GM12878 (cell line): Measurements from ENCODE around the gene ZFP62. TPM values are rescaled to one million over a fixed set of nuclear protein-coding genes. Genes with fewer than 3 reads are reported as not detected.

ENCODE experiments used
- ATAC-seq: fragments of 200-7000 bp; cut with Tn5 transposase; 3 replicates; pipeline ENCODE4 v1.9.1; 2020; ENCODE audit warnings: mild to moderate bottlenecking, moderate library complexity
- BruUV-seq: library from RNA; stranded (reverse); fragments of 400-500 nt; replicated peaks from 2 replicates; lab custom pipeline; 2021; lab: Mats Ljungman, UMichigan
- CTCF ChIA-PET: fragments of 300-600 bp; sonication (Branson Sonifier 250); formaldehyde crosslinking; extraction: SDS; loops from one replicate; lab custom pipeline; 2021; ENCODE audit warnings: inconsistent platforms; lab: Yijun Ruan, JAX
- POLR2A ChIA-PET: fragments of 350-600 bp; formaldehyde crosslinking; extraction: SDS; loops from one replicate; lab custom pipeline; 2021; ENCODE audit warnings: inconsistent platforms; lab: Charles Lee
- RAD21 ChIA-PET: fragments of 300-600 bp; sonication (Branson Sonifier 250); formaldehyde crosslinking; loops from one replicate; lab custom pipeline; 2023; ENCODE audit warnings: antibody characterized with exemption; ENCODE audit not compliant: unreplicated experiment; lab: Charles Lee
- SMC1A ChIA-PET: fragments of 300-600 bp; sonication (Branson Sonifier 250); formaldehyde crosslinking; loops from one replicate; lab custom pipeline; 2023; ENCODE audit not compliant: unreplicated experiment, uncharacterized antibody; lab: Charles Lee
- DNase-seq: peaks from one replicate; pipeline ENCODE4 v3.0.0-alpha.2; 2011; ENCODE audit warnings: low read depth, low spot score
- FAIRE-seq: peaks from 3 replicates; lab custom pipeline; 2011; peaks lifted over from hg19 to GRCh38; lab: Jason Lieb, UNC
- H2AFZ ChIP-seq: 2 replicates; pipeline ENCODE4 v1.6.0; 2011; ENCODE audit warnings: low read depth, low read length, control low read depth; ENCODE audit not compliant: control insufficient read depth
- H3K27ac ChIP-seq: 2 replicates; pipeline ENCODE4 v1.5.1; 2011; ENCODE audit warnings: control low read depth; ENCODE audit not compliant: control insufficient read depth, insufficient read depth
- H3K27me3 ChIP-seq, 2 experiments: replicated peaks in 1 of 2; 2 replicates each; pipeline versions ENCODE4 v1.6.0 to v1.6.1; 2011; ENCODE audit warnings: low read length in 1 of 2; ENCODE audit not compliant: control insufficient read depth in 2 of 2, insufficient read depth in 2 of 2
- H3K36me3 ChIP-seq, 2 experiments: 2 replicates each; pipeline ENCODE4 v1.5.1; 2011; ENCODE audit warnings: low read length in 1 of 2; ENCODE audit not compliant: control insufficient read depth in 2 of 2, insufficient read depth in 2 of 2
- H3K4me1 ChIP-seq: 2 replicates; pipeline ENCODE4 v1.6.1; 2011; ENCODE audit warnings: mild to moderate bottlenecking, low read length, moderate library complexity, mixed read lengths; ENCODE audit not compliant: control insufficient read depth, insufficient read depth
- H3K4me2 ChIP-seq: 2 replicates; pipeline ENCODE4 v1.6.0; 2011; ENCODE audit warnings: control low read depth; ENCODE audit not compliant: control insufficient read depth, insufficient read depth
- H3K4me3 ChIP-seq: fragments of 200-600 bp; sonication (generic); 2 replicates; pipeline ENCODE4 v1.5.1; 2016
- H3K79me2 ChIP-seq: 2 replicates; pipeline ENCODE4 v1.6.0; 2011; ENCODE audit warnings: low read length; ENCODE audit not compliant: control insufficient read depth, insufficient read depth
- H3K9ac ChIP-seq: 2 replicates; pipeline ENCODE4 v1.8.0; 2011; ENCODE audit warnings: low read length, control low read depth, mixed read lengths; ENCODE audit not compliant: control insufficient read depth, insufficient read depth
- H3K9me3 ChIP-seq: replicated peaks from 3 replicates; pipeline ENCODE4 v1.5.1; 2011; ENCODE audit warnings: mild to moderate bottlenecking, low read length; ENCODE audit not compliant: control insufficient read depth, insufficient read depth
- H4K20me1 ChIP-seq: 2 replicates; pipeline ENCODE4 v1.6.0; 2011; ENCODE audit not compliant: control insufficient read depth, insufficient read depth
- MTA3 ChIP-seq: IDR thresholded peaks from 2 replicates; pipeline ENCODE4 v1.6.1; 2012; ENCODE audit warnings: low read length, inconsistent platforms, borderline replicate concordance
- POLR2A ChIP-seq: IDR thresholded peaks from 2 replicates; pipeline ENCODE4 v1.6.1; 2011; ENCODE audit warnings: low read depth, mild to moderate bottlenecking, low read length
- SMAD1 ChIP-seq: fragments of 450-650 bp; IDR thresholded peaks from 2 replicates; pipeline ENCODE4 v1.6.1; 2018; ENCODE audit warnings: mild to moderate bottlenecking, low read depth; ENCODE audit not compliant: partially characterized antibody
- WGBS: methylation state at CpG from one replicate; pipeline ENCODE4 v1.1.6; 2016; ENCODE audit warnings: low lambda C conversion rate; ENCODE audit not compliant: insufficient replicate concordance, insufficient coverage; ENCODE audit errors: missing lambda C conversion rate; 5-methylcytosine and 5-hydroxymethylcytosine counted together
- in situ Hi-C: fragments of 300-500 bp; cut with MboI; formaldehyde crosslinking; loops from 9 replicates; pipeline ENCODE4 v1.14.3; 2018; ENCODE audit warnings: mixed read lengths
- intact Hi-C: fragments of 100-400 bp; cut with micrococcal nuclease; formaldehyde crosslinking; loops from one replicate; pipeline ENCODE4 v1.14.2; 2022; ENCODE audit not compliant: unreplicated experiment
- polyA plus RNA-seq, 11 experiments: library from polyadenylated mRNA; depleted of rRNA in 4 of 11; unstranded in 6 of 11; stranded (reverse) in 5 of 11; fragments of >200 nt; fragmentation: Nextera tagmentation in 4 of 11; fragmentation: Illumina TruSeq in 1 of 11; extraction: Ambion mirVana in 4 of 11; extraction: Trizol in 1 of 11; gene quantifications; 1 replicate in 1 of 11; 2 replicates in 10 of 11; pipeline versions ENCODE4 v1.2.1 to v1.2.3, GENCODE V29; 2011 to 2016; ENCODE audit warnings: inconsistent platforms in 2 of 11, missing spikeins in 2 of 11, low read depth in 1 of 11
- total RNA-seq, 4 experiments: library from RNA; depleted of rRNA in 3 of 4; stranded (reverse); fragments of >200 nt in 3 of 4; fragmentation: Illumina TruSeq in 1 of 4; extraction: Trizol in 1 of 4; gene quantifications; 2 replicates each; pipeline versions ENCODE4 v1.2.1 to v1.2.3, GENCODE V29; 2013 to 2021
- TF ChIP-seq, protein P1 (sequence below): fragments of 450-650 bp; IDR thresholded peaks from 2 replicates; pipeline ENCODE4 v1.6.1; 2016; ENCODE audit warnings: mild to moderate bottlenecking
- TF ChIP-seq, protein P2 (sequence below): fragments of 150-350 bp; IDR thresholded peaks from 2 replicates; pipeline ENCODE4 v1.6.1; 2016; ENCODE audit warnings: low read depth, low read length
- TF ChIP-seq, protein P3 (sequence below): fragments of 450-650 bp; IDR thresholded peaks from 2 replicates; pipeline ENCODE4 v1.6.1; 2014; ENCODE audit warnings: mild to moderate bottlenecking
- TF ChIP-seq, protein P4 (sequence below): IDR thresholded peaks from 2 replicates; pipeline ENCODE4 v1.6.1; 2012; ENCODE audit warnings: mild to moderate bottlenecking, low read depth, low read length

ZFP62 gene
- total and polyA plus RNA-seq, 10 of the 15 experiments (the other 5 are each of a cell fraction or from before 2014, with no cell fraction given): 9.2 to 39.7 (median 21.1) TPM

DNA sequence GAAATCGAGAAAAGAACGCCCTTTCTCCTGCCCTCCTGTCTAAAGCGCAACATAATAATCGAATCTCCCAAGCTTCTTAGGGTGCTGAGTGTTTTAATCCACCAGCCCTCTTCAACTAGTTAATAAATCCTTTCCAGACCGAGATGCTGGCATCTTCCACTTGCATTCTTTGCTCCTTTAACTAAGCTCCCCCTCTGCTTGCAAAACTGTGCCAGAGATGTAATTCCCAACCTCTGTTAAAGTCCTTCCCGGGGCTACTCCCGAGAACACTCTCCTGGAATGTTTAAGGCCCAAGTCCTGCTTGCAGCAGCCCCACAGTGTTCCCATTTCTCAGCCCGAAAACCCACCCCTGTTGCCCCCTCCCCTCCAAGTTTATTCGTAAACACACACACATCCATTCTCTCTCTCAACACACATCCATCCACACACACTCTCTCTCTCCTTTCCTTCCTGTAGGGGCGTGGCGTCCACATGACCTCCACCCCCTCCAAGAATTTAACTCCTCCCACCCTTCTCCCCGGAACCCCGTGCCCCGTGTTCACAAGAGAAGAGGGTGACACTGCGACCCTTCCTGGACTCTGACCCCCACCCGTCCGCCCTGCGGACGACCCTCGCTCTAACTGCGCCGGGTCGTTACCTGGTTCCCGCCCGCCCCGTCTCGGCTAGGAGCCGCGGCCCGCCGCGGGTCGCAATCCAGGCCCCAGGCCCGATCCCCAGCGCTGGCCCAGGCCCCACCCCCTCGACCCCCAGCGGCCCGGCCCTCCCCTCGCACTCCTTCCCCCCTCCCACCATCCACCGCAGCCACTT is 51.5 kb downstream of the ZFP62 start:
- Histone ChIP-seq H3K9me3 (no peaks in the 10 kb centered on the region), H3K27ac (peak overlapping the region; percentile 95), H3K79me2 (peaks cover 53% of the 10 kb centered on the region), H3K36me3 (no peaks in the 10 kb centered on the region; a peak in 1 of 4 replicates), H3K9ac (peak overlapping the region; percentile 90), H3K4me1 (peaks cover 27% of the 10 kb centered on the region), H3K27me3 (no peaks in the 10 kb centered on the region), H4K20me1 (no peaks in the 10 kb centered on the region), H2AFZ (peak overlapping the region; percentile 62), H3K4me2 (peak overlapping the region; percentile 79), H3K4me3 (peak overlapping the region; percentile 97)
- FAIRE-seq (no peak), ATAC-seq (peak; percentile 75), DNase-seq (no peak)
- ChIA-PET RAD21 (interaction anchor here (1.0 to 9.0 kb wide), 4 partner anchors 21 to 52 kb away, joined by 3 to 70 read pairs (median 8); partner anchors contain the start of gene ZFP62), SMC1A (interaction anchor here (0.6 to 2.2 kb wide), 6 partner anchors 9 to 375 kb away, joined by 3 to 10 read pairs (median 5); no protein-coding TSS in a partner anchor), POLR2A (interaction anchor here (0.5 to 4.8 kb wide), 8 partner anchors 9 to 380 kb away, joined by 3 to 38 read pairs (median 6); no protein-coding TSS in a partner anchor), CTCF (no interaction called here)
- in situ Hi-C loops: loop anchor here (25.0 kb wide), 1 partner anchor 997 kb away; the partner anchor contains the start of genes MGAT4B and SQSTM1
- WGBS: 6% methylated on average over 26 of the region's 40 CpGs
- intact Hi-C loops: loop anchor here (2.0 to 10.0 kb wide), 4 partner anchors 21 to 363 kb away; partner anchors contain the start of gene ZFP62
- BruUV-seq: no TSS peak
- TF ChIP-seq, protein P1, sequence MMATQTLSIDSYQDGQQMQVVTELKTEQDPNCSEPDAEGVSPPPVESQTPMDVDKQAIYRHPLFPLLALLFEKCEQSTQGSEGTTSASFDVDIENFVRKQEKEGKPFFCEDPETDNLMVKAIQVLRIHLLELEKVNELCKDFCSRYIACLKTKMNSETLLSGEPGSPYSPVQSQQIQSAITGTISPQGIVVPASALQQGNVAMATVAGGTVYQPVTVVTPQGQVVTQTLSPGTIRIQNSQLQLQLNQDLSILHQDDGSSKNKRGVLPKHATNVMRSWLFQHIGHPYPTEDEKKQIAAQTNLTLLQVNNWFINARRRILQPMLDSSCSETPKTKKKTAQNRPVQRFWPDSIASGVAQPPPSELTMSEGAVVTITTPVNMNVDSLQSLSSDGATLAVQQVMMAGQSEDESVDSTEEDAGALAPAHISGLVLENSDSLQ: no peak; the same call in 1 of the 2 replicates
- TF ChIP-seq, protein P2, sequence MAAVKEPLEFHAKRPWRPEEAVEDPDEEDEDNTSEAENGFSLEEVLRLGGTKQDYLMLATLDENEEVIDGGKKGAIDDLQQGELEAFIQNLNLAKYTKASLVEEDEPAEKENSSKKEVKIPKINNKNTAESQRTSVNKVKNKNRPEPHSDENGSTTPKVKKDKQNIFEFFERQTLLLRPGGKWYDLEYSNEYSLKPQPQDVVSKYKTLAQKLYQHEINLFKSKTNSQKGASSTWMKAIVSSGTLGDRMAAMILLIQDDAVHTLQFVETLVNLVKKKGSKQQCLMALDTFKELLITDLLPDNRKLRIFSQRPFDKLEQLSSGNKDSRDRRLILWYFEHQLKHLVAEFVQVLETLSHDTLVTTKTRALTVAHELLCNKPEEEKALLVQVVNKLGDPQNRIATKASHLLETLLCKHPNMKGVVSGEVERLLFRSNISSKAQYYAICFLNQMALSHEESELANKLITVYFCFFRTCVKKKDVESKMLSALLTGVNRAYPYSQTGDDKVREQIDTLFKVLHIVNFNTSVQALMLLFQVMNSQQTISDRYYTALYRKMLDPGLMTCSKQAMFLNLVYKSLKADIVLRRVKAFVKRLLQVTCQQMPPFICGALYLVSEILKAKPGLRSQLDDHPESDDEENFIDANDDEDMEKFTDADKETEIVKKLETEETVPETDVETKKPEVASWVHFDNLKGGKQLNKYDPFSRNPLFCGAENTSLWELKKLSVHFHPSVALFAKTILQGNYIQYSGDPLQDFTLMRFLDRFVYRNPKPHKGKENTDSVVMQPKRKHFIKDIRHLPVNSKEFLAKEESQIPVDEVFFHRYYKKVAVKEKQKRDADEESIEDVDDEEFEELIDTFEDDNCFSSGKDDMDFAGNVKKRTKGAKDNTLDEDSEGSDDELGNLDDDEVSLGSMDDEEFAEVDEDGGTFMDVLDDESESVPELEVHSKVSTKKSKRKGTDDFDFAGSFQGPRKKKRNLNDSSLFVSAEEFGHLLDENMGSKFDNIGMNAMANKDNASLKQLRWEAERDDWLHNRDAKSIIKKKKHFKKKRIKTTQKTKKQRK: no peak
- TF ChIP-seq SMAD1: peak; percentile 64
- TF ChIP-seq, protein P3, sequence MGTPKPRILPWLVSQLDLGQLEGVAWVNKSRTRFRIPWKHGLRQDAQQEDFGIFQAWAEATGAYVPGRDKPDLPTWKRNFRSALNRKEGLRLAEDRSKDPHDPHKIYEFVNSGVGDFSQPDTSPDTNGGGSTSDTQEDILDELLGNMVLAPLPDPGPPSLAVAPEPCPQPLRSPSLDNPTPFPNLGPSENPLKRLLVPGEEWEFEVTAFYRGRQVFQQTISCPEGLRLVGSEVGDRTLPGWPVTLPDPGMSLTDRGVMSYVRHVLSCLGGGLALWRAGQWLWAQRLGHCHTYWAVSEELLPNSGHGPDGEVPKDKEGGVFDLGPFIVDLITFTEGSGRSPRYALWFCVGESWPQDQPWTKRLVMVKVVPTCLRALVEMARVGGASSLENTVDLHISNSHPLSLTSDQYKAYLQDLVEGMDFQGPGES: no peak
- TF ChIP-seq MTA3: no peak
- TF ChIP-seq POLR2A: no peak; the same call in 1 of the 2 replicates
- TF ChIP-seq, protein P4, sequence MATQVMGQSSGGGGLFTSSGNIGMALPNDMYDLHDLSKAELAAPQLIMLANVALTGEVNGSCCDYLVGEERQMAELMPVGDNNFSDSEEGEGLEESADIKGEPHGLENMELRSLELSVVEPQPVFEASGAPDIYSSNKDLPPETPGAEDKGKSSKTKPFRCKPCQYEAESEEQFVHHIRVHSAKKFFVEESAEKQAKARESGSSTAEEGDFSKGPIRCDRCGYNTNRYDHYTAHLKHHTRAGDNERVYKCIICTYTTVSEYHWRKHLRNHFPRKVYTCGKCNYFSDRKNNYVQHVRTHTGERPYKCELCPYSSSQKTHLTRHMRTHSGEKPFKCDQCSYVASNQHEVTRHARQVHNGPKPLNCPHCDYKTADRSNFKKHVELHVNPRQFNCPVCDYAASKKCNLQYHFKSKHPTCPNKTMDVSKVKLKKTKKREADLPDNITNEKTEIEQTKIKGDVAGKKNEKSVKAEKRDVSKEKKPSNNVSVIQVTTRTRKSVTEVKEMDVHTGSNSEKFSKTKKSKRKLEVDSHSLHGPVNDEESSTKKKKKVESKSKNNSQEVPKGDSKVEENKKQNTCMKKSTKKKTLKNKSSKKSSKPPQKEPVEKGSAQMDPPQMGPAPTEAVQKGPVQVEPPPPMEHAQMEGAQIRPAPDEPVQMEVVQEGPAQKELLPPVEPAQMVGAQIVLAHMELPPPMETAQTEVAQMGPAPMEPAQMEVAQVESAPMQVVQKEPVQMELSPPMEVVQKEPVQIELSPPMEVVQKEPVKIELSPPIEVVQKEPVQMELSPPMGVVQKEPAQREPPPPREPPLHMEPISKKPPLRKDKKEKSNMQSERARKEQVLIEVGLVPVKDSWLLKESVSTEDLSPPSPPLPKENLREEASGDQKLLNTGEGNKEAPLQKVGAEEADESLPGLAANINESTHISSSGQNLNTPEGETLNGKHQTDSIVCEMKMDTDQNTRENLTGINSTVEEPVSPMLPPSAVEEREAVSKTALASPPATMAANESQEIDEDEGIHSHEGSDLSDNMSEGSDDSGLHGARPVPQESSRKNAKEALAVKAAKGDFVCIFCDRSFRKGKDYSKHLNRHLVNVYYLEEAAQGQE: no peak
